ENCODE data around the gene ERG.

ERG gene

DNA sequence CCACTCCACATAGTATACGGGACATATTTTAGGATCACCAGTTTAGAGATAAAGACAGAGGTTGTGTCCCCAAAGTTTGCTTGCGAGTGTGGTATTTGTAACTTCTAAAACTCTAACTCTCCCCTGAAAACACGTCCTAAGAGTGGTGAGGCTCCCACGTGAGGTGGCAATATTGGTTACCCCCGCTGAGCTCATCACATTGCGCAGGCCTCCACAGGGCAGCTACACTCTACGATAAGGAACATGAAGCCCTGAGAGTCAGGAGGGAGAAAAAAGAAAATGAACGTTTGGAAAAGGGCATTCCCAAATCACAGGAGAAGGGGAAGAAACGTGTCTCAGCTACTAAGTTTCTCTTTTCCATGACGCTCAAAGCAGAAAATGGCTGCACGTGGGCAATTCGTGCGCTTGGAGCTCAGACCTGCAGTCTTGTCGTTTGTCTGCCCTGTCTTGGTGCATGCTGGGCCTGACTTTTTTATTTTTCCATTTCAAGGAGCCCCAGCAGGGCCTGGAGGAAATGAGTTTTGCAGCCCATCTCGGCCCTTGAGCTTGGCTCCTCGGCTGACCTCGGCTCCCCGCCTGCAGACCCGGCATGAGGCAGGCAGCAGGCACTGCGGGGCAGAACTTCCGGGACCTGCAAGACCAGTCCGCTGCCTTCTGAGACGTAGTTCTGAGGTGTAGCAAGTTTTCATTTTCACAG is 25.7 kb downstream of the ERG start:
- no peak for DNase-seq (ENCODE audit: low spot score)

DNA sequence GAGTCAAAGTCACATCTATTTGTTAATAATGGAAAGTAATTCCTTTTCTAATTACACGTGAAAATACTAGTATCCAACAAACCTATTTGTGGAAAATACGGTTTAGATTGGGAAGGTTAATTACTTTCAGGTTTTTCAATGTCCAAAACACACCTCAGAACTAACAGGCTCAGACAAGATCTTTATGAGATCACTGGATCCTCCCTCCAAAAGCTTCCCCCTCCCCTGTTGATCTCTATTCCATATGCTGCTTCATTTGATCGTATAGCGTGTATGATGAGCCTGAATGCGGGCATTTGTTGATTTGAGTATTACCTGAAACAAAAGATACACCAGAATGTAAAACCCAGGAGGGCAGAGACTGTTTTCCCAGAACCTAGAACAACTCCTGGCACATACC is 26.5 kb downstream of the ERG start:
- DNase-seq (ENCODE audit: low spot score), result no peak

DNA sequence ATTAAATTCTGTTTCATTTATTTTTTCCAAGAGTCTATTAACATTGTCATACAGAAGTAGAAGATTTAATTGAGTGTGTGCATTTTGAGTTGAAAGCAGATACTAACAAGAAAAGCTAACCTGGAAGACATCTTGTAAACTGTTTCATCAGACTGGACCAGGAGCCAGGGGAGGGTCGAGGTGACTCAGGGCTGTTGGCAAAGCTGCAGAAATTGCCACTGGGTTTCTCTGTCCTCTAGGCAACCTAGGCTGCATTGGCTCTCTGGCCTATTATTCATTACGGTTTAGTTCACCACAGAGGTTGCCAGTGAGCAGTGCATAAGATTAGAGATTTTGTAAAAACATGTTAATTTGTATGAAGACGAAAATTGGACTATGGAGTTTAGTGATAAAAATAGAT is 27.5 kb downstream of the ERG start:
- DNase-seq (ENCODE audit: low spot score), result no peak

DNA sequence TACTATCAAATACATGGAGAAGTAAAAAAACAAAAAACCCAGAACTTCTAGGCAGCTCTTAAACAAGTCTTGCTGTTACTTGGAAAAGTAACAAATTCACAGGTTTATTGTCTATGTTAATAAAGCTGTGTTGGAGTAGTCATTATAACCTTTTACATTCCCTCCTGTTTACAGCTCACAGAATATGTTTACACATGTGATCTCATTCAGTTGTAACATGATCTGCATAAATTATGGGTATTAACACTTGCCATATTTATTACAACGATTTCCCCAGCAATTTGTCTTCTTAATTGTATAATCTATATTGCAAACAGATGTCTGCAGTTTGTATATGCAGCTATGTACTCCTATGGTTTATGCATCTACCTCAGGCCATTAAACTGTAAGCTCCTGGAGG is 28.6 kb downstream of the ERG start:
- DNase-seq (ENCODE audit: low spot score), result no peak

DNA sequence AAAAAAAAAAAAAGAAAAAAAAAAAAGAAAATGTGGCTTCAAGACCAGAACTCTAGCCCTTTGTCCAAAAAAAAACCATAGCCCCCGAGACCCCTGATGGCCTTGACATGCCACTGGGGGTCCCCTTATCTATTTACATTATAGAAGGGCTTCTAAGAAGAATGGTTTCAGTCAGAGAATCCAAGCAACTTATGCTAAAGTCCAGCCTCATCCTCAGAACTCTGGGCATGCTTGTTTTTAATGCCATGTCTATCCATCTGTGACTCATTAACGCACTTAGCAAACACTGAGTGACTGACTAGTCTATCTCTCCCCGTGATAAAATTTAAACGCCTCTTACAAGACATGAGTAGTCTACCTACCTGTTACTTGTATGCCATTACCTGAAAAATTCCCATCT is 29.3 kb downstream of the ERG start:
- DNase-seq (ENCODE audit: low spot score), result no peak

DNA sequence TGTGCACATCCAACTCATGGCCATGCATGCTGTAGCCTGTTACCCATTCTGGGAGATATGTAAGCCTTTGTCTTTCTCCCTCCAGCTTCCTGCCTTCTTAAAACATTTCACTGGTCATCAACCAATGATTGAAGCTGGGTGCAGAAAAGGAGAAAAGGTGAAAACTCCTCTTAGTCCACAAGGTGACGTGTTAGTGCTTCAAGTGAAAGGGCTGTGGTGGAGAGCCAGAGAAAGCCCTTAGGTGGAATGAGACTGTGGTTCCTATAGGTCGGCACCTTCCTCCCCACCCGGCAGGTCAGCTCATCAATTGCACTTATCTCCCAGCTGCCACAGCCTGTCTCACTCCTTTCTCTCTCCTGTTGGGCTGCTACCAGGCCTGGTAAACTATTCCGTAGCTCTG is 30.4 kb downstream of the ERG start:
- DNase-seq (ENCODE audit: low spot score), result no peak

DNA sequence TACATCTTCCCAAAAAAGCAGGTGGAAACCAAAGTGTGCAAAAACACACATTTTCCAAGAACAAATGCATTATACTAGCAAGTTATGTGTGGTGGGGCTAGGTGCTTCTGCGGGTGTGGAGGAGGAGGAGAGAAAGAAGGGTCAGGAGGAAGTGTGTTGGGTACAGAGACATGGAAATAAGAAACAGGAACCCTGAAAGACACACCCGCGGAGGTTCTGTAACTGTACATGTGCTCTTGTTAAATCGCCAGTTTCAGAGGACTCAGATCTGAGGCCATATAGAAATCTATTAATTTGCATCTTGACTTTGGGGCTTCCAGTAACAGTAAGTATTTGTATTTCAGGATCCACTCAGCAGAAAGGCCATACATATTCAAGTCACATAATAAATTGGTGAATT is 30.9 kb downstream of the ERG start:
- DNase-seq (ENCODE audit: low spot score), result no peak

DNA sequence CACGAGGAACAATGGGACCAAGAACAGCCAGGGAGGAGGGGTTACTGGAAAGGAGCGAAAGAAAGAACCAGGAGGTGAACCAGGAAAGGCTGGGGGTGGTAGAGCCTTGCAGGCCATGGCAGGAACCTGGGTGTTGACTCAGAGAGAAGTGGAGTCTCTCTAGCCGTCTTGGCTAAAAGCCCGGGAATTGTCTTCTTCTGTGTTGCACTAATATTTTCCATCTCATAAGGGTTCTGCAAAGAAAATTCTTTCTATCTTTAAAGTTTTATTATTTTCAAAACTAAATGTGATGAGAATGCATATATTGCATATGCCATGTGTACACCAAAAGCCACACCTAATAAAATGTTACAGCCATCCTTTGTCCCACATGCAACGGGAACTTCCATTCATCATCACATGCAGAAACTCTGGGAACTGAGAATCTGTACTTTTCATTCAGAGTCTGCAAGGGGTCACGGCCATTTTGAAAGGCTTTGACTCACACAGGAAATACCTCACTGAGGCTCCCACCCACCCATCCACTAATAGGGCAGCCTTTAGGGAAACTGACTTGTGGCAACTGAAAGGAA is 38.0 kb downstream of the ERG start:
- DNase-seq (ENCODE audit: low spot score), result no peak

DNA sequence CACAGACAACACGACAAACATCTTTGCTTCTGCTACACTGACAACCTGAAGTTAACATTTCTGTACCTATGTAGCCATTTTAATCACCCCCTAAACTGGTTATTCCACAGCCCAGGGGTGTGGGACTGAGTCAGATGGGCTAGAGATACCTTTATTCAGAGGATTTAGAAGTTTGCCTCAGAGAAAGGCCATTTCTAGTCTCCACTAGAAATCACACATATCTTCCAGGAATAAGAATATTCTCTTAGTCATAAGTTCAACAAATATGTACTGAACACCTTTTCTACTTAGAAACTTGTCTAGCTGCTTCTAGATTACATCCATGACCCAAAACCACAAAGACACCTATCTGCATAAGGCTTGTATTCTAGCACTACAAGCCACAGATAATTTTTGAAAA is 38.8 kb downstream of the ERG start:
- DNase-seq (ENCODE audit: low spot score), result no peak

DNA sequence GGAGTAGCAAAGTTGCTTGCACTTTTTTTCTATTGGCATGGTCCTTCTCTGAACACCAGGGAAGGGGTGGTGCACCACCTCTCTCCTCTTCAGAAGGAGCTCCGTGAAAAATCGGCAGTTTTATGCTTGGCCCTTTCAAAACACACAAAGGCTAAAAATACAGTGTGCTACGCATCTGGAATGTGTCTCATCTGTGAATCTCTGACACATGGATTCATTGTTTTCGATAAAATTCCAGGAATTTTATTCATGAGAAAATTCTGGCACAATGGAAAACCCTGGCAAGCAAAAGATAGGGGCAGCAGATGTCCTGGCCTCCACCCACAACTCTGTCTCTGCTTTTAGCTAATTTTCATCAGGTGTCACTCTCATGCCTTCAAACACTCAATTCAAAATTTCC is 42.9 kb downstream of the ERG start:
- no peak for DNase-seq (ENCODE audit: low spot score)

DNA sequence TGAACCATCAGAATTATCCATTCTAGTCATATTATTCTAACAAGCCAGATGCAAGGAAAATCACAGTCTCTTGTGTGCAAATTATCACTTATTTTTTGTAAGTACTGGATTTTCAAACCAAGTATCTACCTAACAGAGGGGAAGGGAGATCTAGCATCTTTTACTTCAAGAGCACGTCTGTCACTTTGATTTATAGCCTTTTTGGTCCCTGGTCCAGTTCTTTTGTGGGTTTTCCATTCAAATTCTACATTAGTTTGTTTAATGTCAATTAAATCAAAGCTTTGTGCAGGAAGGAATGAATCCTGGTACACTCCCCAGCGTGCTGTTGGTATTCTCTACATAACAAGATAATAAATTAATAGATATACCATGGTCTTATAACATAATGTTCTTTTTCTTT is 43.6 kb downstream of the ERG start:
- no peak for DNase-seq (ENCODE audit: low spot score)

DNA sequence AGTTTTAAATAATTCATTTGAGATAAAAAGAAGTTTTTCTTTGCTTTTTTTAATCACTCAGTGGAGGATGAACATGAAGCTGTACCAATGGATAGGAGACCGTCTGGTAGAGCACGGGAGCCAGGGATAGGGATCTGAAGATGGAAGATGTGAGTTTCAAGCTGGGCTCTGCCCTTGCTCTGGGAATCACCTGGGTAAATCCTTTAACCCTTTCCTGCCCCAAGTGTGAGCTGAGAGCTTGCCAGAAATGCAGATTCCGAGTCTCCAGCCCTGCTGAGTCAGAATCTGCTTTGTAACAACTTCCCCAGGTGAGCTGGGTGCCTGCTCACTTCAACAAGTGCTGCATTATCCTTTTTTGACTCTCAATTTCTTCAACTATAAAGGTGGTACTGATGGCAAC is 44.1 kb downstream of the ERG start:
- no peak for DNase-seq (ENCODE audit: low spot score)

DNA sequence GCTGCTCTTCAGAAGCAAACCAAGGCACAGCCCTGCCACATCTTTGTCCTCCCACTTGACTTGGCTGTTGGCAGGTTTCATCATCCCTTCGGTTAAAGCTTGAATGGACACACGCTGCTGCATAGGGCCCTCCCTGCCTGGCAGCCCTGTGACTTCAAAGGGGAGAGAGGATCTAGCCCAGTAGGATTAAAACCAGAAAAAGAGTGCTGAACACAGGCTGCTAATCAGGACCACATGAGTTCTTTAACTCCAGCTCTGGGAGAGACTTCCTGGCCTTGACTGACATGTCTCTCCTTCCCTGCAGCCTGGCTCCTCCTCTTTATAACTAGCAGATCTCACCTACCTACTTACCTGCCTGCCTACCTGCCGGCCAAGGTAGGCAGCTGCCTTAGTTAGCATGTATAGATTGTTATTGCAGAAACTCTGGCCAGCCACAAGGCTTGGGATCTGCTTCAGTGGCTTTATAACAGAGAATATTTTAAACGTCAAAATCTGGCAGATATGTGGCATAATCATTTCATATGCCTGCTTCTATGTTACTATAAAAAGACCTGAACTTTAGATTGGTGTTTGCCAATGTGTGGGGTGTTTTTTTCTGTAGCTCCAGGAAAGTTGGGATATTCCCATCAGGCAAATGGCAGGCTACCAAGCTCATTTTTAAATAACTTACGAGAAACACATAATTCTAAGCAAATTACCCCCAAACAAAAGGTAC is 49.4 kb downstream of the ERG start:
- DNase-seq (ENCODE audit: low spot score), result no peak

DNA sequence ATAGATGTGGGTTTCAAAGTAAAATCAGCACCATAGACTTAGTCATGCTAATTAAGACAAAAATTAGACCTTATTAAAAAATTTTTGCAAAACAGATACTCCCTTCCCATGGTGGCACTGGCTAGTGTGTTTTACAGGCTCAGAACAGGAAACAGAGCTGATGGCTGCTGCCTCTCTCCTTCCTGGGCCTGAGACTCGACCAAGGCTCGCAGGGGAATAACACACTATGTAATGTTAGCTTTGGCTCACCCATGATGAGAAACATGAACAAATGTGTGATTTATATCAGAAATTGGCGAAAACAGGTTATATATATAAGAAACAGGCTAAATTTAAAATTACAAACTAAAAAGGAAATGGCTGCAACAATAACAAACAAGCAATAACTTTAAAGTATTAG is 50.7 kb downstream of the ERG start:
- no peak for DNase-seq (ENCODE audit: low spot score)

DNA sequence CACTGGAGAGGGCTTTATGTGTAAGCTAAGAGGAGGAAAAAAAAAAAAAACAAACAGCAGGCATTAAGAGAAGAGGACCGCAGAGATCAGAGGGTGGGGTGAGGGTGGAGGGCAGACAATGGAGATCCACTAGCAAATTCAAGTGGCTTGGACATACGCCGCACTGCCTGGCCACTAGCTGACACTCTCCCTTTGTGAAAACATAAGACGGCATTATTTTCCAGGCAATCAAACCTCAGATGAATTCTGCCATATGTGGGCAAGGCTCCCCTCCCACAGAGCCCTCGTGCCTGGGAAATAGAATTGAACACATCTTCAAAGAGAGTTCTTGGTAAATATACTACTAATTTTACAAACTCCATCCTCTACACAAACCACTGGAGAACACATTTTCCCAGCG is 53.6 kb downstream of the ERG start:
- DNase-seq (ENCODE audit: low spot score), result no peak

DNA sequence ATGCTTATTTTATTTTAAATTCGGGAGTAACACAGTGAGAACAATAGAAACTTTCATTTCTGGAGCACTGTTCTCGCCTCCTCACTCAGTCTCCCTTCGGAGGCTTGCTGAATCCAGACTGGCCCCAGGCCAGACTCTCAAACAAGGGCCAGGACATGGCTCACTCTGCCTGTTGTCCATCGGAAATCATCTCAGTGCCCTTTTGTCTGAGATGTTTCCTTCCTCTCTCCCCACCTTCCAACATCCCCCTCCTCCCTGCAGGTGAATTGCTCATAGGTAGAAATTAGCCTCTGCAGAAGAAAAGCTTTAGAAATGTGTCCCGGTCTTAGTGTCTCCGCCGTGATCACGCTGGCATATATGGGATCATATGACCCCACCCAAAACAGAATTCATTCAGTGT is 55.2 kb downstream of the ERG start:
- no peak for DNase-seq (ENCODE audit: low spot score)

DNA sequence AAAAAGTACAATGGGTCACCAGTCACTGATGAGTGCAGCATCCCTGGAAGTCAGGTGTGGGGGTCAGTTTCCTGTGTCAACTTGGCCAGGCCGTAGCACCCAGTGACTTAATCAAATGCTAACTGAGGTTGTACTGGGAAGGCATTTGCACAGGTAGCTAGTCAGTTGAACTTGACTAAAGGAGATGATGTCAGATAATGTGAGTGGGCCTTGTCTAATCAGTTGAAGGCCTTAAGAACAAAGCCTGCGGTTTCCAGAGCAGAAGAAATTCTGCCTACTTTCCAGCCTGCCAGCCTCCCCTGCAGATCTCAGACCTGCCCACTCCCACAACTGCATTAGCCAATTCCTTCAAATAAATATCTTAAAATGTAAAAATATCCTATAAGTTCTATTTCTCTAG is 57.1 kb downstream of the ERG start:
- no peak for DNase-seq (ENCODE audit: low spot score)

DNA sequence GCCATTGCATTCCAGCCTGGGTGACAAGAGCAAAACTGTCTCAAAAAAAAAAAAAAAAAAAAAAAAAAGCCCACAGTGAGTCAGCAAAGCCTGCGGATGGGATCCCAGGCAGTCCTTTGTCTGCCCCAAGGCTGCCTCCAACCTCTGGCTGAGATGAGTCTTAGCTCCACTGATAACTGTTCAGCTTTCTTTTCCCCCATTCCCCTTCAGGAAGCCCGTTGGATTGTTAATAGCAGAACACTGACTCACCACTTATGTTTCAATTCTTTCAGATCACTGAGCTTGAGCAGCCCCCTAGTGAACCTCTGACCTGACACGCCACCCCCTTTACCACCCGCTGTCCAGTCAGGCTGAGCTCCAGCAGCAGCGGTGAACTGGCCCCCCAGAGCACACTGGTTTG is 57.5 kb downstream of the ERG start:
- no peak for DNase-seq (ENCODE audit: low spot score)

DNA sequence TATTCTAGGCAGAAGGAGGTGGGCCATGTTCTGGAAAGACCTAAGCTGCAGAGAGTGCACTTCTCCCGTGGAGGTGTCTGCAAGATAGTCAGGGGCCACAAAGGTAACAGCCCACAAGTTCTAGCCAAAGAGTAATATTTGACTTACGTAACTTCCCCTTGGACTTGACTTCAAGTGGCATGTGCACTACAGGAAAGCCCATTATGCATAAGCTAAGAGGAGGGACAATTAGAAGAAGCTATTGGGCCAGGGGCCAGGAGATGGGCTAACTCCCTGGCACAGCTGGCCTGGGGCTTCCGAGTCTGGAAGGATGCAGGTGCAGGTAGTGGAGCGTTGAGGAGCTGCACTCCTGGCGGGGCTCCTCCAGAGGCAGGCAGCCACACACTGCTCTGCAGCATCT is 58.3 kb downstream of the ERG start:
- DNase-seq (ENCODE audit: low spot score), result no peak

DNA sequence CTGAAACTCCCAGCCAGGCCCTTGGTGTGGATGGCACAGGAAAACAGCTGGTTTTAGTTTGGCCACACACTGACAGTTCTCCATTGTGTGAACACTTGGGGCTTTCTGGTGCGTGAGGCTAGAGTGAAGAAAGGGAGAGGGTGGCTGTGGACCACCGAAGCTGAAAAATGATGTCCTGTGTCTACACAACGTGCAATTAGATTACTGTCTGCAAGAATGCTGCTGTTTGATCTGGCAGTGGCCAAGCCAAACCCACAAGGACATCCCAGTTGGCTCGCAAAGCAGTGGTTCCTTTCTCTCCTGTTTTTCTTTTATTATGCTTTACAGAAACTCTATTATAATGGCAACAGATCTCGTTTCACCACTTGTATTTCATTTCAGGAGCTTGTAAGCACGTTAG is 58.9 kb downstream of the ERG start:
- no peak for DNase-seq (ENCODE audit: low spot score)

DNA sequence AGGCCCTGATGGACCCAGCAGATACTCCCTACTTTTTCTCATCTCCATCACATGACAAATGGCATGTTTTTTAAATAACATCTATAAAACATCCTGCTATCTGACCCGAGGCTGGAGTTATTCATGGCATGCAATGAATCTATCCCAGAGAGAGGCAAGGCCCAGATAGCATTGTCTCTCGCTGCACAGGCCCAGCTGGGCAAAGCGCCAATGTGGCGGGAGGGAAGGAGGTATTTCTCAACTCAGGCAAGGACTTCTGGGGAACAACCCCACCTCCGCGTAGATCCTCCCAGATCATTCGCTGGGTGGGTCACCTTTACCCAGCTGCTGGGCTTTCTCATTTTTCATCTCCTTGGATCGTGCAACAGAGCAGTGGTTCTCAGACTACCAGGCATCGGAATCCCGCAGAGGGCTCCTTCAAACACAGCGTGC is 59.8 kb downstream of the ERG start:
- no peak for DNase-seq (ENCODE audit: low spot score)

DNA sequence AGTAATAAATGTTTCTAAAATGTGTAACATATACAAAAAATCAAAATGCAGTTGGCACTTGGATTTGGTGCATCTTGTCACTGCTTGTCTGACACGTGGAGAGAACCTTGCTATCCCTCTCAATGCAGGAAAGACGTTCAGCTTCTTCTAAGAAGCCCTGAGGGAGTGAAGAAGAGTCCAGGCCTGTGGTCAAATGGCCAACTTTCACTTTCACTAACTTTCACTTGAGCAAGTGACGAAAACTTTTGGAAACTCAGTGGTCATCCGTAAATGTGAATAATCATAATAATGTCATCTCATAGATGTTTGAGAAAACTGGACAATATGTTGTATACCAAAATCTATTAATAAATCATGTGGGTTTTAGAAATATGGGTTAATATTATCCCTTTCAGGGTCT is 61.9 kb downstream of the ERG start:
- DNase-seq (ENCODE audit: low spot score), result no peak

DNA sequence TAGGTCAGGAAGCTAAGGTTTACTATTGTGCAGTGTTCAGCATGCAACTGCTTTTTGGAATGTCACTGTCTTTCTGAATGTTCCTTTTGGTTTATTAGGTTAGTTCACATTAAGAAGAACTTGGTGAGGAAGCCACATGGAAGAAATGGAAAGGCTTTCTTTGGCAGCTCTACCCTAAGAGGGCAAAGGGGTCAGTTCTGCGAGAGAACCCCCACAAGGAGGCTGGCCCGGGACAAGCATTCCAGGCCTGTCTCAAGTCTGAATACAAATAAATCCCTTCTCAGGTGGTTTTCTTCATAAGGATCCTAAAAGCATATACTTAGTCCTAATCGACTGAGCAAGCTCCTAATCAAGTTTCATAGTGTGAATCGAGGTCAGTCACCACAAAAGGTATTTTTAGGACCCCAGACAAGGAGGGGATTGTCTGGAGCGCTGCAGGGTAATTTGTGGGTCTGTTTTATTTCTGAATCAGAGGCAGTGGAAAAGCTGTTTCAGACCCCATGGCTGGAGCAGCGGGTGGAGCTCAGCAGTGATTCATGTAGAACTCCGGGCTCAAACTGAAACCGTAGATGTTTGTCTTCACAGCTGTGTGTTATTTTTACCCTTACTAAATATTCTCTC is 63.3 kb downstream of the ERG start:
- DNase-seq (ENCODE audit: low spot score), result no peak

Measured in globus pallidus (tissue), 1 donor.